Glomerular endothelial cell (primary cell): ENCODE results near the gene DET1. TPM values are rescaled to one million over a fixed set of nuclear protein-coding genes. Genes with fewer than 3 reads are reported as not detected.
"Not testable (repeated sequence)": the region's sequence is repeated elsewhere in the genome, so short reads cannot be mapped to it uniquely, and the experiment has no call there.

Experiments used
- DNase-seq: peaks from one replicate; pipeline ENCODE4 v3.0.0-alpha.2; 2011; ENCODE audit warnings: low read depth, low spot score; ENCODE audit errors: extremely low read depth
- total RNA-seq: library from RNA; depleted of rRNA; stranded (reverse); fragments of >200 nt; gene quantifications from 2 replicates; pipeline ENCODE4 v1.2.3, GENCODE V29; 2015

Gene DET1
- total RNA-seq, result 4.1 and 5.0 TPM in 2 replicates

DNA sequence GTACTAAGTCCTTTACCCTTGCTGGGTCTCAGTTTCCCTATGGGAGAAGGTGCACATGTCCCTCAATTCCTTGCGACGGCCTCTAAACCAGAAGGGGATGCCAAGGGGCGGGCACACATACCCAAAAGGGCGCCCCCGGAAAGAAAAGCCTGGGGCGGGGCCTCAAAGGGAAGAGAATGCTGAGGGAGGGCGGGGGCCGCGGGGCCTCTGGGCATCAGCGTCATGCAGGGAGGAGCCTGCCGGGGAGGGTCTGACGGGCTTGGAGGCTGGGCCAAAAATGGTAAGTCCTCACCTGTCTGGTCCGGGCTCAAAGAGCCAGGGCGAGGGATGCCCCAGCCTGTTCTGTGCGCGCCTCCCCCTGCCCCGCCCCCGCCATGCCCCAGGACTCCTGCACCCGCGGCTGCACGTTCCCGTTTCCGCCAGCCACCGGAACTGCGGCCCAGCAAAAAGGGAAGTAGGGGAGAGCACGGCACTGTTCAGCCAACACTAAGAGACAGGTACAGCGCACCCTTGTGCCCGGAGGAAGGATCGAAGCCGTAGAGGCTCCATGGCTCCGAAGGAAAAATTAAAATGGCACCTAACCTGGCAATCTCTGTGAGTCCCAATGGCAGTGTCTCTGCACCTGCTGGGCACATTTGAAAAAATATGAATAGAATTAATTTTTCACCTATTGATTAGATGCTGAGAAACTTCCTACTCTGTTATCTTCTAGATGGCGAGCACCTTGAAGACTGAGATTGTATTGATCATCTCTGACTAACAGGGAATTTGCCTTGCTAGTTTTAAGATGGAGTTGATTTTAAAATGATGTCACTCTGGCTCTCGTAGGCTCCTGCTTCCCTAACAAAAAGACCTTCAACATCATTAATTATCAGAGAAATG lies at the start of gene DET1:
Gene DET1, minus strand, starts transcription at position 434 of the 882 bp plus-strand sequence. CDS start 14,976 bp downstream, outside the sequence.
- DNase-seq, result peak; percentile 75

DNA sequence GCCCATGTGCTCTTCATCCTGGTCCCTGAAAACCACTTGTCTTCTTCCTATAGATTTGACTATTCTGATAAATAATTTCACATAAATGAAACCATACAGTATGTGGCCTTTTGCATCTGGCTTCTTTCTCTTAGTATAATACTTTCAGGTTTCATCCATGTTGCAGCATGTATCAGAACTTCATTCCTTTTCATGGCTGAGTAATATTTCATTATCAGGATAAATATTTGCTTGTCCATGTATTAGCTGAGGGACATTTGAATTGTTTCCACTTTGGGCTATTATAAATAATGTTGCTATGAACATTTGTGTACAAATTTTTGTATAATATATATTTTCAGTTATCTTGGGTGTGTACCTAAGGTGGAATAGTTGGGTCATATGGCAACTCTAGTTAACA lies 44.9 kb upstream of the DET1 start:
- no peak for DNase-seq

DNA sequence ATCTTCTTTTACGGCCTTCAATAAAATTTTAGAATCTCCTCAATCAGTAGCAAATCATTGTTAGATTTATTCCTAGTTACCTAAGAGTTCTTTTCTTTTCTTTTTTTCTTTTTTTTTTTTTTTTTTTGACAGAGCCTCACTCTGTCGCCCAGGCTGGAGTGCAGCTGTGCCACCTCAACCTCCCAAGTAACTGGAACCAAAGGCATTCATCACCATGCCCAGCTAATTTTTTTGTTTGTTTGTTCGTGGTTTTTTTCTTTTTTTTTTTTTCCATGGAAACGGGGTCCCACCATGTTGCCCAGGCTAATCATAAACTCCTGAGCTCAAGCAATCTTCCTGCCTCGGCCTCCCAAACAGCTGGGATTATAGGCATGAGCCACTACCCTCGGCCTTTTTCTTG lies 44.3 kb upstream of the DET1 start:
- no peak for DNase-seq

DNA sequence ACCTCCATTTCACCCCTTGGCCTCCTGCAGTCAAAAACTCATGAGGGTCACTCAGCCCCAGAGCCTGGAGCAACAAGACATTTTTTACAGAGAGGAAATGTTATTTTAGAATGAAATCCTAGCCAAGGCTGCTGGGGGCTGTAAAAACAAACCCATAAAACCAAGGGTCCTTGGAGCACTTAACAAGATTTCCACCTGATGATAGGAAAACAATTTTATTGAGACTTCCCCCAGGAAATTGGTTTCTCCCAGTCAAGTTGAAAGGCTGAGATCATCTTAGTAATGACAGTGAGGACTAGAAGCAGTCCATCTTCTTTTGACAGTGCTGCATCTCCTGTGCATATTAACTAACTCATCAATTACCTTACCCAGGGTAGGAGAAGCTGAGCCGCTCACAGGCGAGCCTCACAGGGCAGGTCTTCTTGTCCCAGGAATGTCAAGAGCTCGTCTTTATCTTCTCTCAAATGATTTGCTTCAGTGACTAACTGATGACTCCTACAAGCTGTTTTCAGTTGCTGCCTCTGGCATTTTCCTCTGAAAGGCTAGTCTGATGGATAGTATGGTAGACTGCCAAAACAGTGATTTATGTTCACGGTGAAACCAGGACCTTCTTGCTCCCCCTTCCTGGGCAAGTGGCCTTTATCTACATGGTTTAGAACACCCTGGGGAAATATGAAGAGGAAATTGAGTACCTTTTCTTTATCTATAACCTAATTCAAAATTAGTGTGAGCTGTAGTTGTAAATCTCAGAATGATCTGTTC lies 40.1 kb upstream of the DET1 start:
- DNase-seq, result no peak

DNA sequence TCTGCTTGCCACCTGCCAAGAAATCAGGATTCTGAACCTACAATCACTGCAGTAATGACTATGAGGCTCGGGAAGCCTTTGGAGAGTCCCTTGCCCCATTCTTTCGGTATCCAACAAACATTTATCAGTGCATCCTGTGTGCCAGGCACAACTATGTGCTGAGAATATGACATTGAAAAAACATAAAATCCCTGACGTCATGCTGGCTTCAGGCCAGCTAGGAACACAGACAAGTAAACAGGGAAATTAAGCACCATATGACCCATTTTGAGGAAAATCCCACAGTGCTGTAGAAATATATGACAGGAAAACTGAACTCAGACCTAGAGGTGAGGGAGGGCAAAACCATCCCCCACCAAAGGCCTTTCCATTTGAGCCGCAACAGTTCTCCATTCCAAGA lies 34.1 kb upstream of the DET1 start:
- peak; percentile 7 for DNase-seq

DNA sequence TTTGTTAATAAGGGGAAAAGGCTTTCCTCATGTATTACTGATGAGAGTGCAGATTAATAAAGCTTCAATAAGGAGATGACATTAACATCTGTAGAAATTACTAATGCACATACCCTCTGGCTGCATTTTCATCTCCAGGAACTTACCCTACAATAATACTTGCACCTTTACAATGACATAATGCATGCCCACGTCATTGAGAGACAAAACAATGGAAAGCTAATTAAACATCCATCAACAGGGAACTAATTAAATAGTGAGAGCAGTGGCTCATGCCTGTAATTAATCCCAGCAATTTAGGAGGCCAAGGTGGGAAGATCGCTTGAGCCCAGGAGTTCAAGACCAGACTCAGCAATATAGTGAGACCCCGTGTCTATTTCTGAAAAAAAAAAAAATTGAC lies 32.8 kb upstream of the DET1 start:
- DNase-seq, result no peak

DNA sequence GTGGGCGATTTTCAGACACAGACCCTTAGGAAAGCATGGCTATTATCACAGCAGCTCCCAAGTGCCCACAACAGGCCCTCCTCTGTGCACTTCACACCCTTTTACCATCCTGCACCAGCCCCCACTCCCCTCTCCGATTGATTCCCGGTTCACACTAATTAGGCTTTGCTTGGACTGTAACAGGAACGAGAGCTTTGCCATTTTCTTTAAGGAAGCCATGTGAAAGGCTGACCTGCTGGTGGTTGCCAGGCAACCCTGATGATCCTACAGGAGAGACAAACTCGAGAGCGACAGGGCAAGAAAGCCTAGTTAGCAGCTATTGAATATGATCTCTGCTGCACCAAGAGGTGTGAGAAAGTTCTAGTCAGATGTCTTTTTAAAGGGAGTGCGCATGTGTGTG lies 28.2 kb upstream of the DET1 start:
- DNase-seq, result no peak

DNA sequence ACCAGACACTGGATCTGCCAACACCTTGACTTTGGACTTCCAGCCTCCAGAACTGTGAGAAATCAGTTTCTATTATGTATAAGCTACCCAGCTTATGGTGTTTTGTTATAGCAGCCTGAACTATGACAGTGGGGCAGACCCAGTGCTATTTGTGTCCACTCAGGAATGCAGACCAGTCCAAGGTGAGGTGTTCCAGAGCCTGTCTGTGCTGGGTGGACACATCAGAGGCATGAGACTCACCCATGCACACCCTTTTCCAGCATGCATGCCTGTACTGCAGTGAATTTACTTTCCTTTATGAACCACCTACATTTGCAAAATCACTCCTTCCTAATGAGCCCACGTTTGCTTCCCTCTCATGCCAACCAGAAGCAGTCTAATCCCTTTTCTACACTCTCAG lies 27.6 kb upstream of the DET1 start:
- DNase-seq, result no peak

DNA sequence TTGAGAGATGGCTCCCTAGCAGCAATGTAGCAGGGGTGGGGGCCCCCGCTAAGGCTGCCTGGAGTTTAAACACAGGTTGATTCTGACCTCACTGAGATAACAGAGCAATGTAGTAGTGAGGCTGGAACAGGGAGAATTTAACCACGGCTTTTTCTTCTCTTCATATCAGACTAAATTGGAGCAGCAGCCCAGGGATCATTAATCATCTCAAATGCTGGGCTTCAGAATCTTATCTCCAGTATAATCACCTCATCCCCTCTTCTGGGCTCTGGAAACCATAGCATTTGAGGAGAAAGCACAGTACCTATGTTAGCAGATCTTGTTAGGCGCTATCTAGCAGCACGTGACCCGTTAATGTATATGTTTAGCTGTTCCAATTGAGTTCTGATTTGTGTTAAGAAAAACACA lies 25.4 kb upstream of the DET1 start:
- no peak for DNase-seq

DNA sequence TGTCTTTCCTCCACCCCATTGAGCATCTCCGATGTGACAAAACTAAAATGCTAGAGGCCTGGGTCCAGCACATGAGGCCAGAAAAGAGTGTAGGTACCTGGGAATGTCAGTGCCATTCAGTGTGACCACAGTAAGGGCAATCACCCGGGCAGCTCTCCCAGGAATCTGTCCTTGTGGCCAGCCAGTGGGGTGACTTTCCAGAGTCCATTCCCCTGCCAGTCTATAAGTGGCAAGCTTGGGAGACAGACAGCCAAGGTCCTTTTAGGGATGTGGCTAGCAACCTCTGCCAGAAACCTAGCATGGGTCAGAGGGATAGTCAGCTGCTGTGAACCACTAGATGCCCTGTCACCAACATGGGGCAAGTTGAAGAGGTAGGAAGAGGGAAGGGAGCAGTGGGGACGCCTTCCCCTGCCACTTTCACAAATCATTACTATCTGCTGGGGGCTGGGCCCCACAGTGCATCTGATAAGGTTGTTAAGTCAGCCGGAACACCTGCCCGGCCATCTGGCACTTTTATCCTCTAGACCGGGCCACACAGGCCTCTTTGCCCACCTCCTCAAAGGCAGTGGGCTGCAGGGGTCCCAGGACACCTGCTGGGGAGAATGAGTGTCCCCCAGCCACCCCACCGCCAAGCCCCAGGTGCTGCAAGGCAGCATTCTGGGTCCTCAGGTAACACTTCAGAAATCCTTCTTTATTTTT lies 24.8 kb upstream of the DET1 start:
- no peak for DNase-seq

DNA sequence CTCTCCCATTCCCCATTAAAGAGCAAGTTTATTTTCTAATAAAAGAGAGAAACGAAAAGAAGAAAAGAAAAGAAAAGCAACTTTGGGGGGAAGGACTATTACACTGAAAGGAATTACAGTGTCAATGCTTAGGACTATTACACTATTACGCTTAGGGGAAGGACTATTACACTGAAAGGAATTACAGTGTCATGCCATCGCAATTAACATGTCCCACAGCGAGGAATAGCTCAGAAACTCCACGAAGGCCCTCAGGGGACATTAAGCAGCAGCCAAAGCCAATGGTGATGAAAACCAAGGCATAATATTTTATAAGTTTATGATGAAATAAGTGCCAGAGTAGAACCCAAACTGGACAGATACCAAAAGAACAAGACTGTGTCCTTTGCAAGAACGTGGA lies 22.1 kb upstream of the DET1 start:
- no peak for DNase-seq

DNA sequence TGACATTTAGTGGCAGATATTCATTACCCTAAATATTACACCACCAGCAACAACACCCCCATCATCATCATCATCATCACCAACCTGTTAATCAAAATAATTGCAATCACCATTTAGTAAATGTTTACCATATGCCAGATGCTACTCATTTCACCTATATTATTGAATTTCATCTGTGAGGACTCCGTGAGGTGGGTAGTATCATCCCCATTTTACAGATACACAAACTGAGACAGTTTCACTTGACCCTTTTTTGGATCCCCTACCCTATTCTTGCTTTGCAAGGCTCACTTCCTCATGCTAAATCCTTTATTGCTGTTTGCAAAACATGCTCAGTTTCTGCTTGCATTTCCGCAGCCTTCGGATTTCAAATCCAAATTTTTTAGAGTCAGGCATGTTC lies 18.3 kb upstream of the DET1 start:
- no peak for DNase-seq

DNA sequence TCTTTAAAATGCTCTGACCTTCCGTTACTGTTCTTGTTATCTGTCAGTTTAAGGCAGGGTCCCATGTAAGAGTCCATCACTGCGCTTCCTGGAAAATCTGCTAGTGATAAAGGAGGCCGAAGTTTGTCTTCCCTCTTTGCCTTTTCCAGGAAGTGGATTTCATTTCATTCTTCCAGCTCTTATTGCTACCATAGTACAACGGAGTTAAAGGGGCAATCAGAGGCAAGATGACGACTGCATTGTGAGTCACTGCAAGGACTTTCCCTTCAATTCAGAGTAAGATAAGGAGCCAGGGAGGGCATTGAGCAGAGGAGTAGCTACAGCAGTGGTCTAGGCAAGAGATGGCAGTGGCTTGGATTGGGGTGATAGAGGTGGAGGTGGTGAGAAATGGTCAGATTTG lies 17.2 kb upstream of the DET1 start:
- no peak for DNase-seq

DNA sequence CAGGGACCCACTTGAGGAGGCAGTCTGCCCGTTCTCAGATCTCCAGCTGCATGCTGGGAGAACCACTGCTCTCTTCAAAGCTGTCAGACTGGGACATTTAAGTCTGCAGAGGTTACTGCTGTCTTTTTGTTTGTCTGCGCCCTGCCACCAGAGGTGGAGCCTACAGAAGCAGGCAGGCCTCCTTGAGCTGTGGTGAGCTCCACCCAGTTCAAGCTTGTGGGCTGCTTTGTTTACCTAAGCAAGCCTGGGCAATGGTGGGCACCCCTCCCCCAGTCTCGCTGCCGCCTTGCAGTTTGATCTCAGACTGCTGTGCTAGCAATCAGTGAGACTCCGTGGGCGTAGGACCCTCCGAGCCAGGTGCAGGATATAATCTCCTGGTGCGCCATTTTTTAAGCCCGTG lies 13.1 kb upstream of the DET1 start:
- not testable (repeated sequence) for DNase-seq

DNA sequence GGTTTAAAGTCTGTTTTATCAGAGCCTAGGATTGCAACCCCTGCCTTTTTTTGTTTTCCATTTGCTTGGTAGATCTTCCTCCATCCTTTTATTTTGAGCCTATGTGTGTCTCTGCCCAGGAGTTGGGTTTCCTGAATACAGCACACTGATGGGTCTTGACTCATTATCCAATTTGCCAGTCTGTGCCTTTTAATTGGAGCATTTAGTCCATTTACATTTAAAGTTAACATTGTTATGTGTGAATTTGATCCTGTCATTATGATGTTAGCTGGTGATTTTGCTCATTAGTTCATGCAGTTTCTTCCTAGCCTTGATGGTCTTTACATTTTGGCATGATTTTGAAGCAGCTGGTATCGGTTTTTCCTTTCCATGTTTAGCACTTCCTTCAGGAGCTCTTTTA lies 11.5 kb upstream of the DET1 start:
- DNase-seq, result not testable (repeated sequence)

DNA sequence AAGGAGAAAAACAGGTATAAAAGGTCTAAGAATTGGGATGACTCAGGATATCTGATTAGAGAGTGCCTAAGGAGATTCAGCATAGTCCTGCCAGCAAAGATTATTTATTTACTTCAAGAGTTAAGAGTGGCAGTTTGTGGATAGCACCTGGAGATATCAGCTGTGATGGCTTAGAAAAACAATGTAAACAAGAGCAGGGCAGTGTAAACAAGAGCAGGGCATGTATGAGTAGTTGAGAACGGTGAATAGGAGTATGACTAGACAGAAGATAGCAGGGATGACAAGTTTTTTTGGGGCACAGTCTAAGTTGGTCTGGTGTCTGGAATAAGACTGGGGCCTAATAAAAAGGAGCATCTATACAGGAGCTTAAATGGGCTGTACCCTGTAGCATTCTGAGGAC lies 1.5 kb upstream of the DET1 start:
- DNase-seq, result not testable (repeated sequence)

DNA sequence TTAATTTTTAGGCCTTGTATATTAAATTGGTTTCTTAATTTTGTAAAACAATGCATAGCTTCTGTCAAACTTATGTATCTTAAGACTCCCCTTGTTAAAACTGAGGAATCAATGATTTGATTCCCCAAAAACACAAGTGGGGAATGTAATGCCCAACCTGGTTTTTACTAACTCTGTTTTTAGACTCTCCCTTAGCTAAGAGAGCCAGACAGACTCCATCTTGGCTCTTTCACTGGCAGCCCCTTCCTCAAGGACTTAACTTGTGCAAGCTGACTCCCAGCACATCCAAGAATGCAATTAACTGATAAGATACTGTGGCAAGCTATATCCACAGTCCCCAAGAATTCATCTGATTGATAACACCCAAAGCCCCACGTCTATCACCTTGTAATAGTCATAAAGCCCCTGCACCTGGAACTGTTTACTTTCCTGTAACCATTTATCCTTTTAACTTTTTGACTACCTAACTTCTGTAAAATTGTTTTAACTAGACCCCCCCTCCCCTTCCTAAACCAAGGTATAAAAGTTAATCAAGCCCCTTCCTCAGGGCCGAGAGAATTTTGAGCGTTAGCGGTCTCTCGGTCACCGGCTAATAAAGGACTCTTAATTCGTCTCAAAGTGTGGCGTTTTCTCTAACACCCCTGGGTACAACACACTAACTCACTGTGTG lies 768 bp downstream of the DET1 start:
- not testable (repeated sequence) for DNase-seq

DNA sequence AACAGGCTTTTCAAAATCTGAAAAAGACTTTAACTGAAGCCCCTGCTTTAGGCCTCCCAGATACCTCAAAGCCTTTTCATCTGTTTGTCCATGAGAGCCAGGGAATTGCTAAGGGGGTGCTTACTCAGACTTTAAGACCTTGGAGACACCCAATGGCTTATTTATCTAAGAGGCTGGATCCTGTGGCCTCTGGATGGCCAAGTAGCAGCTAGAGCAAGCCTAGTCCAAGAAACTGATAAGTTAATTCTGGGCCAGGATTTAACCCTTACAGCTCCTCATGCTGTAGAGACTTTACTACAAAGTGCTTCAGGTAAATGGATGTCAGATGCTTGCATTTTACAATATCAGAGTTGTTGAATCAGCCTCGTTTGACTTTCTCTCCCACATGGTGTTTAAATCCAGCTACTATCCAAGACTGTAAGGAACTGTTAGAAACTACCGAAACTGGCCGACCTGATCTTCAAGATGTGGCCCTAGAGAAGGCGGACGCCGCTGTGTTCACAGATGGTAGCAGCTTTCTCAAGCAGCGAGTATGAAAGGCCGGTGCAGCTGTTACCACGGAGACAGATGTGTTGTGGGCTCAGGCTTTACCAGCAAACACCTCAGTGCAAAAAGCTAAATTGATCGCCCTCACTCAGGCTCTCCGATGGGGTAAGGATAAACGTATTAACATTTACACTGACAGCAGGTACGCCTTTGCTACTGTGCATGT lies 3.3 kb downstream of the DET1 start:
- no peak for DNase-seq

DNA sequence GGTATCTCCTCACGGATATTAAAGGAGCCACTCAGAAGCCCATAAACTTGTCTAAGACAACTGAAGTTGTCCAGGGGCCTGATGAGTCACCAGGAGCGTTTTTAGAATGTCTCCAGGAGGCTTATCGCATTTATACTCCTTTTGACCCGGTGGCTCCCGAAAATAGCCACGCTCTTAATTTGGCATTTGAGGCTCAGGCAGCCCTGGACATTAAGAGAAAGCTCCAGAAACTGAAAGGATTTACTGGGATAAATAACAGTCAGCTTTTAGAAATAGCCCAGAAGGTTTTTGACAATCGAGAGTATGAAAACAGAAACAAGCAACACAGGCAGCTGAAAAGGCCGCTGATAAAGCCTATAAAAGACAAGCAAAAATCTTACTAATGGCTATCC lies 4.1 kb downstream of the DET1 start:
- DNase-seq, result no peak

DNA sequence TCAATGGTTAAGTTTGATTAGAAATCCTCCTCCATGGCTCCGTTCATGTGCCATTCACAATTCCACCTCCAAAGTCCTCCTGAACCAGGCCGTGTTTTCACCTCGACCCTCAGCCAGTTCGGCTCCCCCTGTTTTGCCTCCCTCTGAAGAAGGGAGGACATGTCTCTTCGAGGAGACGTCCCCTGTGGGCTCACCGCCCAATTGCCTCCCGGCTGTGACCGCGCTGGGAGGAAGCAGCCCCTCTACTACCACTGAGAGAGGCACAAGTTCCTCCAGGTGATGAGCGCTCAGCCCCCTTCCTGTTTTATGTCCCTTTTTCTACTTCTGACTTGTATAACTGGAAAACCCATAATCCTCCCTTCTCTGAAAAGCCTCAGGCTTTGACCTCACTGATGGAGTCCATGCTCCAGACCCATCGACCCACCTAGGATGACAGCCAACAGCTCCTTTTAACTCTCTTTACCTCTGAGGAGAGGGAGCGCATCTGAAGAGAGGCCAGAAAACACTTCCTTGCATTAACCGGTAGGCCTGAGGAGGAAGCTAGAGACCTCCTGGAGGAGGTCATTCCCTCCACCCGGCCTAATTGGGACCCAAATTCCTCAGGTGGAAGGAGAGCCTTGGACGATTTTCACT lies 4.7 kb downstream of the DET1 start:
- DNase-seq, result no peak
